Umbilical cord (tissue), 2 donors: ENCODE data around the gene LEPROT. TPM values are rescaled to one million over a fixed set of nuclear protein-coding genes. Genes with fewer than 3 reads are reported as not detected.
"Not testable (repeated sequence)": the region's sequence is repeated elsewhere in the genome, so short reads cannot be mapped to it uniquely, and the experiment has no call there.

Experiments used
- DNase-seq: peaks from one replicate; pipeline ENCODE4 v3.0.0-alpha.2; 2015; ENCODE audit warnings: low spot score
- total RNA-seq: library from RNA; depleted of rRNA; stranded (reverse); fragments of >200 nt; gene quantifications from one replicate; pipeline ENCODE4 v1.2.3, GENCODE V29; 2014; ENCODE audit warnings: low replicate concordance; ENCODE audit not compliant: insufficient read depth

The LEPROT gene
- total RNA-seq, 1 donor from 2014 or later, result 117 TPM

DNA sequence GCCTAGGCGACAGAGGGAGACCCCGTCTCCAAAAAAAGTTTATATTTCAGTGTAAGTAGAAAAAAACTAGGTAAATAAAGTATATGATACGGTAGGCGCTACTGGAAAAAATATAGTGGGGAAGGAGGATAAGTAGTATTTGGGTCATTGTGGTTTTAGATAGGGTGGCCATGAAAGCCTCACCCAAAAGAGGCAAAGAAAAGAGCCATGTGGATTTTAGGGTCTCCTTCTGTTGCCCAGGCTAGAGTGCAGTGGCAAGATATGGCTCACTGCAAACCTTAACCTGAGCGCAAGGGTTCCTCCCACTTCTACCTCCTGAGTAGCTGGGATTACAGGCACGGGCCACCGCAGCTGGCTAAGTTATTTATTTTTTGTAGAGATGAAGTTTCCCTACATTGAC, 17.1 kb downstream of the LEPROT start:
- no peak for DNase-seq

DNA sequence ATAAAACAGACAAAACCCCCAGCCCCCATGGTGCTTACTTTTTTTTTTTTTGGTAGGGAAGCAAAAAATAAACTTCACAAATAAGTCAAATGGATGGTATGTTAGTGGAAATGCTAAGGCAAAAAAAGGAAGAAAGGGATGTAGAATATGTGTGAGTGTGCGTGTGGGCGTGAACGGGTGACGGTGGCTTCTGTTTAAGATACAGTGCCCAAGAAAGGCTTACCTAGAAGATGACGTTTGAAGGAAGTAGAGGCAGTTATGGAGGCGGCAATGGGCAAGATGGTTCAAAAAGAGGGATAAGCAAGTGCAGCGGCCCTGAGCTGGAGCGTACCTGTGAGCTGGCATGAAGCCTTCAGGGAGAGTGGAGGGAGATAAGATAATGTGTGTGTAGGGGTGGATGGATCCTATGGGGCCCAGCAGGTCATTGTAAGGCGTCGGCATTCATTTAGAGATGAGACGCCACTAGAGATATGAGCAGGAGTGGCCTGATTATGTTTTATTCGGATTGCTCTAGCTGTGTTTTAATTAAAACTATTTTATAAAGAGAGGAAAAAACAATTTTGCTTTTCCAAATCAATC, 19.9 kb downstream of the LEPROT start:
- DNase-seq, result no peak

DNA sequence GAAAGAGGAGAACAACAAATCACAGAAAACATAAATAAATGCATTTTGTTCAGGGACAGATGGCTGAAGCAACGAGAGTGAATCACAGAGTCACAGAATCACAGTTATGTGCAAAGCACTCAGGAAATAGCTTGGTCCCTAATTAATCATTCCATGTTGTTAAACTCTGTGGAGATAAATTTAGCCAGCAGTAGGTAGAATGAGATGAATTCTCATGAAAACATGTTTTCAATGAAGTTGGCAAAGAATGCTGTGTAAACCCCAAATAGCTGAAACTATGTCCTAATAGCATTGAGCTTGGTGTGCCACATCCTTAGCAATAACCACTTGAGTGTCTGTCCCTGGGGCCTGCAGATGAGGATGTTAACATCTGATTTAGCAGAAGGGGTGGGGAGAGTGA, 20.4 kb downstream of the LEPROT start:
- no peak for DNase-seq

- no peak for DNase-seq
These were observed 21.0 kb downstream of the LEPROT start for GRCh38 chr1:65441464-65441863.

DNA sequence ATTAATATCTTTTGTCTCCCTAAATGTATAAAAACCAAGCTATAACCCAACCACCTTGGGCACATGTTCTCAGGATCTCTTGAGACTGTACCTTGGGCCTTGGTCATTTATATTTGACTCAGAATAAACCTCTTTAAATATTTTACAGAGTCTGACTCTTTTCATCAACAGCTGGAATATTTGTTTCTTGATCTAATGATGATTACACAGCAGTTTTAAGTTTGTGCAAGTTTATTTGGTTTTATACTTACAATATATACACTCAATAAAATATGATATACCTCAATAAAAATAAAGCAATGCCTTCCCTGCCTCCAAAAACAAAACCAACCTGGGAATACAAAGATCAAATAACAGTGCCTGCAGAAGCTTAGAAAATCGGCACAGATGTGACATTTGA, 22.0 kb downstream of the LEPROT start:
- DNase-seq, result no peak

DNA sequence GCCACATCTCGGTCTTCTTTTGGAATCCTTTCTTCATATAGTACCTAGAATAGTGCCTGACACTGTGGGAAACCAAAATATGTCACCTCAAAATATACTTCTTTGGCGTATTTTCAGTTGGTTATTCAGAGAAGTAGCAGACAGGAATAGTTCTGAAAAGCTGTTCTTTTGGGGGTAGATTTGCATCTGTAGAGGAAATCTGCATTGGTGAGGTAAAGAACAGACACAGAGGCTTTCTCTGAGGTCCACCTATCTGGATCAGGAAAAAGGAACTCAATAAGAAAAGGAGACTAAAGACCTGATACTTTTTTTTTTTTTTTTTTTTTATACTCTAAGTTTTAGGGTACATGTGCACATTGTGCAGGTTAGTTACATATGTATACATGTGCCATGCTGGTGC, 23.2 kb downstream of the LEPROT start:
- DNase-seq, result no peak

DNA sequence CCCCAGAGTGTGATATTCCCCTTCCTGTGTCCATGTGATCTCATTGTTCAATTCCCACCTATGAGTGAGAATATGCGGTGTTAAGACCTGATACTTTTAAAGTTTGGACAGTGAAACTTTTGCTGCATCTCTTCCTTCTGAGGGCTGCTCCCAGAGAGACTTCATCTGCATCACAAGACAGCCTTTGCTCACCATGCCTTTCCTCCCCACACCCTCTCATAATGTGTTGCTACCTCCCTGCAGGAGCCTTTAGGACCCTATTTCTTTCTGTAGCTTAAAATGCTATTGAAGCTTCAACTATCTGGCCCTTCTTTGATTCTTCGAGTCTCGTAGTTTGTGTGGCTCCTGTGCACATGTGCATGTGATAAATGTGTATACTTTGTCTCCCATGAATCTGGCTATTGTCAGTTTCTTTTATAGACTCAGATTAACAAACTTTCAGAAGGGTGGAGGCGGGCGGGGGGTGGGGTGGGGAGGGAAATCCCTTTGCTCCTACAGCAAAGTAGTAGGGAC, 23.7 kb downstream of the LEPROT start:
- no peak for DNase-seq

GRCh38 chr1:65445837-65446236, 25.4 kb downstream of the LEPROT start:
- DNase-seq, result no peak

DNA sequence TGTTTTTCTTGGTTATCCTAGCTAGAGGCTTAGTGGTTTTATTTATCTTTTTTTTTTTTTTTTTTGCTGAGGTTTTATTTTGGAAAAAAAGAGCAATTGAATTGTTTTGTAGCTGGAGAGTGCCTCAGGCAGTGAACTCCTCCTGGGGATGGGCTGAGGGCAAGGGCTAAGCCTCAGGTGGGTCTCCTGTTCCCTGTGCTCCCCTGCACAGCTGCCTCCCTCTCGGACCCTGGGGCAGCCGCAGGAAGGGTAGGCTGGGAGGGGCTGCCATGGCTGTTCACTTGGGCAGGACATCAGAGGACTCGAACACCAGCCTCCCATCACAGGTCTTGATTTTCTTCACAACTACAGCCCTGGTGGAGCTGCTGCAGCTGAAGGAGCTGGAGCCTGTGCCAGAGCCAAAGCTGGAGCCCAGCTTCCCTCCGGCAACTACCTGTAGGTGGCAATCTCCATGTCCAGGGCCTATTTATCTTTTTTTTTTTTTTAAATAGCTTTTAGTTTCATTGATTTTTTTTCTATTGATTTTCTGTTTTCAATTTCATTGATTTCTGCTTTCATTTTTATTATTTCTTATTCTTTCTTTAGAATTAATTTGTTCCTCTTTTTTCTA, 28.9 kb downstream of the LEPROT start:
- DNase-seq, result no peak

DNA sequence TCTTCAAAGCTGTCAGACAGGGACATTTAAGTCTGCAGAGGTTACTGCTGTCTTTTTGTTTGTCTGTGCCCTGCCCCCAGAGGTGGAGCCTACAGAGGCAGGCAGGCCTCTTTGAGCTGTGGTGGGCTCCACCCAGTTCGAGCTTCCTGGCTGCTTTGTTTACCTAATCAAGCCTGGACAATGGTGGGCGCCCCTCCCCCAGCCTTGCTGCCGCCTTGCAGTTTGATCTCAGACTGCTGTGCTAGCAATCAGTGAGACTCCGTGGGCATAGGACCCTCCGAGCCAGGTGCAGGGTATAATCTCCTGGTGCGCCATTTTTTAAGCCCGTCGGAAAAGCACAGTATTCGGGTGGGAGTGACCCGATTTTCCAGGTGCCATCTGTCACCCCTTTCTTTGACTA, 35.2 kb downstream of the LEPROT start:
- DNase-seq, result not testable (repeated sequence)

- DNase-seq, result no peak
These were observed 36.0 kb downstream of the LEPROT start for GRCh38 chr1:65456481-65456880.

GRCh38 chr1:65457868-65458267, 37.4 kb downstream of the LEPROT start:
- no peak for DNase-seq

DNA sequence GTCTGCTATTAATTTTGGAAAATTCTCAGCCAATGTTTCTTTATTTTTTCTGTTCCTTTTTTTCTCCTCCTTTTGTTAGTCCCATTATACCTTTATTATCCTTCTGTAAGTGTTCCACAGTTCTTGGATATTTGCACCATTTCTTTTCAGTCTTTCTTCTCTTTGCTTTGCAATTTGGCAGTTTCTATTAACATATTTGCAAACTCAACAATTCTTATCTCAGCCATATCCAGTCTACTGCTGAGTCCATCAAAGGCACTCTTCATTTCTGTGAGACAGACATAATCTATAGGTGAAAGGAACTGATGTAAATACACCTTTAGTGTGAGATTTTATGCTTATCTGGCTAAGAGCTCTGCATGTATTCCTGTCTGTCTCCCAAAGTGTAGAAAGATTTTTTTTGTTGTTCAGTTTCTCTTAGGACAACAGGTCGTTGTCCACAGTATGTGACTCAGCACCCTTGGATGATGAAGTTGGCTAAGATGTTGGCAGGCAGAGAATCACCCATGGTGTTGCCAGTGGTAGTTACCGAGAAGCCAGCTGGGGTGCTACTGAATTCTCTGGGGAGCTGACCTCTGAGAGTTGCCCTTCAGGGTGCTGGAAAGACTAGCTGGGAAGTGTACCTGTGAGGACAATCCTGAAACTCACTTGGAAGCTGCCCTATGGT, 38.4 kb downstream of the LEPROT start:
- no peak for DNase-seq

GRCh38 chr1:65459397-65459768, 38.9 kb downstream of the LEPROT start:
- peak; percentile 18 for DNase-seq

- not testable (repeated sequence) for DNase-seq
These were observed 45.4 kb downstream of the LEPROT start for GRCh38 chr1:65465837-65466236.

DNA sequence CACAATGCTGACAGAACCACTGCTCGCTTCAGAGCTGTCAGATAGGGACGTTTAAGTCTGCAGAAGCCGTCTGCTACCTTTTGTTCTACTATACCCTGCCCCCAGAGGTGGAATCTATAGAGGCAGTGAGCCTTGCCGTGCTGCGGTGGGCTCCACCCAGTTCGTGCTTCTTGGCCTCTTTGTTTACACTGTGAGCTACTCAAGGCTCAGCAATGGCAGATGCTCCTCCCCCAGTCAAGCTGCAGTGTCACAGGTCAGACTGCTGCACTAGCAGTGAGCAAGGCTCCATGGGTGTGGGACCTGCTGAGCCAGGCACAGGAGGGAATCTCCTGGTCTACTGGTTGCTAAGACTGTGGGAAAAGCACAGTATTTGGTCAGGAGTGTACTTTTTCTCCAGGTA, 47.1 kb downstream of the LEPROT start:
- DNase-seq, result peak; percentile 4

GRCh38 chr1:65469126-65469888, 48.8 kb downstream of the LEPROT start:
- DNase-seq, result peak; percentile 19

- DNase-seq, result peak; percentile 65
These were observed 49.4 kb downstream of the LEPROT start for GRCh38 chr1:65469889-65470340.

- no peak for DNase-seq
These were observed 50.3 kb downstream of the LEPROT start for GRCh38 chr1:65470766-65471165.

- DNase-seq, result no peak
These were observed 50.9 kb downstream of the LEPROT start for GRCh38 chr1:65471213-65471833.

GRCh38 chr1:65471861-65472332, 51.4 kb downstream of the LEPROT start:
- DNase-seq, result no peak

- DNase-seq, result no peak
These were observed 55.9 kb downstream of the LEPROT start for GRCh38 chr1:65476327-65476726.
